ENCODE results near the gene TEKT1. TPM values are rescaled to one million over a fixed set of nuclear protein-coding genes. Genes with fewer than 3 reads are reported as not detected.

TEKT1 gene
- total RNA-seq, 1 experiment from 2014 or later, result not detected

DNA sequence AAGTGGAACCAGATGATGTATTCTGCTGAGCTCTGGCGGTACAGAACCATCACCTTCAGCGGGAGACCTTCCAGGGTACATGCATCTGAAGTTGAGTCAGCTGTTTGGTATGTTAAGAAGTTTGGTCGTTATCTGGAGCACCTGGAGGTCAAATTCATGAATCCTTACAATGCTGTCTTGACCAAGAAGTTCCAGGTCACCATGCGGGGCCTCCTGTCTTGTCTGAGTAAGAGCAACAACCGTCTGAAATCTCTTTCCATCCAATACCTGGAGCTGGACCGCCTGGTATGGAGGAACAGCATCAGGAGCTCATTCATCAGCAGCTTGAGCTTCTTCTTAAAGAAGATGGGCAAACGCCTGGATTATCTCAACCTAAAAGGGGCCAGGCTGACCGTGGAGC lies 51.5 kb downstream of the TEKT1 start:
- H2BK5ac ChIP-seq (ENCODE audit: insufficient read length, low read length), result no peak overlapping the region
- no peak for DNase-seq
- no peak overlapping the region for H4K8ac ChIP-seq (replicated peaks; ENCODE audit: insufficient read length, low read depth, low read length)
- H4K20me1 ChIP-seq (ENCODE audit: control insufficient read depth, insufficient read depth, insufficient read length), result no peaks in the 10 kb centered on the region
- TF ChIP-seq CTCF (conservative IDR thresholded peaks at IDR 0.05), result no peak
- no peak overlapping the region for H2AK5ac ChIP-seq (ENCODE audit: insufficient read length, low read length)
- Mint-ChIP-seq H3K27ac (no peak overlapping the region), H3K36me3 (ENCODE audit: insufficient read depth in 1 of 3, low read depth in 3 of 3) (no peaks in the 10 kb centered on the region; a peak in 1 of 7 replicates), H3K9me3 (peaks cover under 1 to 1% of the 10 kb centered on the region in 2 experiments; a peak in 2 of 5 replicates), H3K4me1 (0 out of 4 replicates have a peak, but pooled peaks cover 0 to 2% of the 10 kb centered on the region in 2 experiments), H3K27me3 (ENCODE audit: low read depth) (peaks cover 77% of the 10 kb centered on the region), H3K4me3 (no peak overlapping the region)
- no peaks in the 10 kb centered on the region for H3K4me1 ChIP-seq (ENCODE audit: insufficient read depth, low read length)
- no peak overlapping the region for H2BK20ac ChIP-seq (ENCODE audit: low read depth, low read length, poor library complexity, severe bottlenecking)
- H2BK15ac ChIP-seq (ENCODE audit: low read depth, low read length), result no peak overlapping the region
- H3K56ac ChIP-seq (ENCODE audit: insufficient read length, low read depth, low read length), result no peak overlapping the region
- WGBS (ENCODE audit: extremely low coverage, insufficient read length, low lambda C conversion rate), result no CpG with 5 or more reads among the region's 8 CpGs
- no peak overlapping the region for H3T11ph ChIP-seq (ENCODE audit: low read length)
- no peak overlapping the region for H3K4me2 ChIP-seq (ENCODE audit: insufficient read depth, insufficient read length, low read length)
- no peak overlapping the region for H2BK12ac ChIP-seq (ENCODE audit: insufficient read length, low read depth, low read length)
- H3K9ac ChIP-seq (ENCODE audit: extremely low read depth, insufficient read length, low read length), result no peak overlapping the region
- no peak overlapping the region for H2AFZ ChIP-seq (ENCODE audit: low read length)
- no peaks in the 10 kb centered on the region for H3K9me3 ChIP-seq (ENCODE audit: control insufficient read depth, low read depth, low read length)
- H3K18ac ChIP-seq (ENCODE audit: insufficient read length, low read depth, low read length), result no peak overlapping the region
- H3K27me3 ChIP-seq (ENCODE audit: insufficient read depth, low read length), result peaks cover 5% of the 10 kb centered on the region; the same call in 1 of the 2 replicates
- no peak overlapping the region for H3K23ac ChIP-seq (ENCODE audit: insufficient read length, low read depth, low read length)
- no peak overlapping the region for H2BK120ac ChIP-seq (ENCODE audit: low read depth, low read length, poor library complexity, severe bottlenecking)
- H3K23me2 ChIP-seq (ENCODE audit: insufficient read length, low read depth, low read length, poor library complexity, severe bottlenecking), result peaks cover 6% of the 10 kb centered on the region
- no peak overlapping the region for H3K4ac ChIP-seq (ENCODE audit: low read depth, low read length)
- H3K79me2 ChIP-seq (ENCODE audit: insufficient read depth, low read length), result no peaks in the 10 kb centered on the region
- H3K14ac ChIP-seq (ENCODE audit: insufficient read depth, low read length), result no peak overlapping the region; the same call in 1 of the 2 replicates
- H4K5ac ChIP-seq (ENCODE audit: insufficient read length, low read depth, low read length), result no peak overlapping the region
- no peak overlapping the region for H4K91ac ChIP-seq (ENCODE audit: insufficient read length, low read depth, low read length)
- H3K79me1 ChIP-seq (ENCODE audit: insufficient read depth, low read depth, low read length, poor library complexity, severe bottlenecking), result no peaks in the 10 kb centered on the region
- H3K27ac ChIP-seq (ENCODE audit: insufficient read length, low read depth, low read length), result no peak overlapping the region
